HCT116 (cell line): ENCODE measurements around the gene MAP4K4.

Experiments used
- ATF3 ChIP-seq: IDR thresholded peaks from 2 replicates; pipeline ENCODE4 v1.6.1; 2012
- CTCF ChIP-seq, 3 experiments: fragments of 200-600 bp in 1 of 3; sonication (generic) in 1 of 3; IDR thresholded peaks in 2 of 3; conservative IDR thresholded peaks in 1 of 3; 2 replicates each; pipeline ENCODE4 v1.5.1; 2012 to 2017; ENCODE audit warnings: low read depth in 2 of 3, low read length in 2 of 3, antibody characterized with exemption in 1 of 3, borderline replicate concordance in 1 of 3, control low read depth in 1 of 3, mild to moderate bottlenecking in 1 of 3, mixed read lengths in 1 of 3, mixed run types in 1 of 3, moderate library complexity in 1 of 3; ENCODE audit not compliant: insufficient read depth in 1 of 3
- ELF1 ChIP-seq: IDR thresholded peaks from 2 replicates; pipeline ENCODE4 v1.6.1; 2012; ENCODE audit warnings: low read depth, borderline replicate concordance
- EZH2 ChIP-seq: fragments of 200-600 bp; sonication (generic); IDR thresholded peaks from 2 replicates; pipeline ENCODE4 v1.6.1; 2017; ENCODE audit warnings: antibody characterized with exemption, mixed run types
- EZH2phosphoT487 ChIP-seq: fragments of 200-600 bp; IDR thresholded peaks from 2 replicates; pipeline ENCODE4 v1.6.1; 2018; ENCODE audit warnings: antibody characterized with exemption, borderline replicate concordance
- JUND ChIP-seq: IDR thresholded peaks from 2 replicates; pipeline ENCODE4 v1.6.1; 2012
- POLR2A ChIP-seq: IDR thresholded peaks from 2 replicates; pipeline ENCODE4 v1.7.0; 2011; ENCODE audit warnings: borderline replicate concordance; ENCODE audit not compliant: insufficient read depth, insufficient read length; ENCODE audit errors: extremely low read depth
- POLR2AphosphoS5 ChIP-seq: IDR thresholded peaks from 2 replicates; pipeline ENCODE4 v1.6.1; 2011; ENCODE audit warnings: mild to moderate bottlenecking, low read depth, low read length, moderate library complexity
- REST ChIP-seq: IDR thresholded peaks from 2 replicates; pipeline ENCODE4 v1.6.1; 2012; ENCODE audit warnings: low read depth
- SIN3A ChIP-seq: IDR thresholded peaks from 2 replicates; pipeline ENCODE4 v1.6.1; 2012; ENCODE audit warnings: low read depth
- YY1 ChIP-seq: IDR thresholded peaks from 2 replicates; pipeline ENCODE4 v1.6.1; 2011; ENCODE audit warnings: low read length, low read depth, moderate library complexity, mild to moderate bottlenecking; ENCODE audit not compliant: insufficient replicate concordance; ENCODE audit errors: extremely low read depth
- ZBTB33 ChIP-seq: IDR thresholded peaks from 2 replicates; pipeline ENCODE4 v1.6.1; 2011; ENCODE audit warnings: mild to moderate bottlenecking, low read length, moderate library complexity; ENCODE audit not compliant: insufficient replicate concordance; ENCODE audit errors: extremely low read depth
- ZFX ChIP-seq: fragments of 450-650 bp; IDR thresholded peaks from 2 replicates; pipeline ENCODE4 v1.6.1; 2017
- ZNF274 ChIP-seq: fragments of 200-500 bp; sonication (Bioruptor generic); IDR thresholded peaks from 2 replicates; pipeline ENCODE4 v1.6.1; 2014; ENCODE audit warnings: mild to moderate bottlenecking, low read depth, low read length, inconsistent platforms

GRCh38 chr2:101710036-101710435, 12.5 kb downstream of the MAP4K4 start:
- TF ChIP-seq ATF3 (no peak), EZH2 (no peak), ELF1 (no peak), CTCF (IDR thresholded peaks at IDR 0.05 in 2 of 3, conservative IDR thresholded peaks at IDR 0.05 in 1 of 3; ENCODE audit: borderline replicate concordance in 1 of 3, insufficient read depth in 1 of 3, low read depth in 2 of 3, low read length in 2 of 3) (no peak), POLR2AphosphoS5 (no peak), YY1 (no peak), JUND (no peak), EZH2phosphoT487 (no peak), SIN3A (no peak), REST (no peak), ZFX (no peak), ZNF274 (no peak), POLR2A (no peak), ZBTB33 (no peak)
